GM12891 (cell line): ENCODE results near the gene CCL16.

Experiments
- PAX5 ChIP-seq: IDR thresholded peaks from 2 replicates; pipeline ENCODE4 v1.6.1; 2011; ENCODE audit warnings: low read length, moderate library complexity, mild to moderate bottlenecking; ENCODE audit not compliant: insufficient read depth, severe bottlenecking
- POLR2A ChIP-seq: IDR thresholded peaks from 2 replicates; pipeline ENCODE4 v1.6.1; 2011; ENCODE audit warnings: low read depth, low read length, control low read depth
- POLR2AphosphoS5 ChIP-seq: IDR thresholded peaks from 2 replicates; pipeline ENCODE4 v1.6.1; 2011; ENCODE audit warnings: low read depth, low read length, control low read depth
- TAF1 ChIP-seq: IDR thresholded peaks from 2 replicates; pipeline ENCODE4 v1.6.1; 2011; ENCODE audit warnings: low read depth, low read length, control low read depth

GRCh38 chr17:35932586-35932985 lies 48.7 kb downstream of the CCL16 start:
- no peak for TF ChIP-seq POLR2A
- TF ChIP-seq POLR2AphosphoS5: no peak
- TF ChIP-seq TAF1: no peak
- no peak for TF ChIP-seq PAX5
